Measurements from ENCODE around the gene GPRC5A.
"Not testable (repeated sequence)": the region's sequence is repeated elsewhere in the genome, so short reads cannot be mapped to it uniquely, and the experiment has no call there.

The GPRC5A gene
- 0 to 0.69 (median 0.08) reads per million in 18 experiments for total RNA-seq

- peak; percentile 9 to 50 for DNase-seq
Observed at GRCh38 chr12:12891080-12891880, at the start of gene GPRC5A. Gene GPRC5A, plus strand, starts transcription at chr12:12891562. Its CDS starts 16,688 bp downstream, at chr12:12908250.

GRCh38 chr12:12845794-12846243, 45.5 kb upstream of the GPRC5A start:
- DNase-seq: no peak

- DNase-seq: not testable (repeated sequence)
Observed at GRCh38 chr12:12846780-12847179, 44.6 kb upstream of the GPRC5A start.

GRCh38 chr12:12853435-12853834, 37.9 kb upstream of the GPRC5A start:
- DNase-seq: no peak

- no peak for DNase-seq
Observed at GRCh38 chr12:12859690-12860089, 31.7 kb upstream of the GPRC5A start.

GRCh38 chr12:12864243-12864642, 27.1 kb upstream of the GPRC5A start:
- DNase-seq: no peak

- no peak for DNase-seq
Observed at GRCh38 chr12:12868477-12869235, 22.7 kb upstream of the GPRC5A start.

GRCh38 chr12:12870465-12870864, 20.9 kb upstream of the GPRC5A start:
- no peak for DNase-seq

GRCh38 chr12:12871587-12872138, 19.7 kb upstream of the GPRC5A start:
- no peak for DNase-seq

GRCh38 chr12:12872139-12872933, 19.0 kb upstream of the GPRC5A start:
- no peak for DNase-seq

GRCh38 chr12:12872934-12873275, 18.5 kb upstream of the GPRC5A start:
- no peak for DNase-seq

GRCh38 chr12:12874029-12874428, 17.3 kb upstream of the GPRC5A start:
- peak in 1 of 2 donors; percentile 16 for DNase-seq

- not testable (repeated sequence) for DNase-seq
Observed at GRCh38 chr12:12875301-12875700, 16.1 kb upstream of the GPRC5A start.

- DNase-seq: no peak
Observed at GRCh38 chr12:12877153-12877768, 14.1 kb upstream of the GPRC5A start.

- no peak for DNase-seq
Observed at GRCh38 chr12:12877781-12878455, 13.4 kb upstream of the GPRC5A start.

GRCh38 chr12:12880537-12880936, 10.8 kb upstream of the GPRC5A start:
- DNase-seq: no peak

GRCh38 chr12:12881151-12881909, 10.0 kb upstream of the GPRC5A start:
- DNase-seq: no peak

GRCh38 chr12:12882288-12882687, 9.1 kb upstream of the GPRC5A start:
- DNase-seq: no peak

GRCh38 chr12:12883369-12884001, 7.9 kb upstream of the GPRC5A start:
- DNase-seq: no peak

- no peak for DNase-seq
Observed at GRCh38 chr12:12885096-12885792, 6.1 kb upstream of the GPRC5A start.

All from inflammatory macrophage (primary cell).